Subcutaneous adipose tissue (tissue), 4 donors: Measurements from ENCODE around the gene ARHGAP10. TPM values are rescaled to one million over a fixed set of nuclear protein-coding genes. Genes with fewer than 3 reads are reported as not detected.

Experiments
- CTCF ChIP-seq: fragments of 450-650 bp; IDR thresholded peaks from one replicate; pipeline ENCODE4 v1.5.1; 2016; ENCODE audit warnings: low read depth, mild to moderate bottlenecking, control low read depth, antibody characterized with exemption, moderate library complexity
- total RNA-seq, 4 donors: library from RNA; depleted of rRNA; stranded (reverse); fragments of >200 nt; gene quantifications; one replicate each; pipeline ENCODE4 v1.1.0, GENCODE V29; 2016

The ARHGAP10 gene
- total RNA-seq, 4 donors from 2014 or later, result 77.1 to 129 (median 98.1) TPM

- no peak for TF ChIP-seq CTCF
These were observed 369.9 kb downstream of the ARHGAP10 start for GRCh38 chr4:148101790-148102189.

GRCh38 chr4:148103597-148104355, 371.9 kb downstream of the ARHGAP10 start:
- TF ChIP-seq CTCF, result no peak

- no peak for TF ChIP-seq CTCF
These were observed 376.9 kb downstream of the ARHGAP10 start for GRCh38 chr4:148108766-148109165.

GRCh38 chr4:148109216-148109615, 377.3 kb downstream of the ARHGAP10 start:
- no peak for TF ChIP-seq CTCF

- no peak for TF ChIP-seq CTCF
These were observed 378.3 kb downstream of the ARHGAP10 start for GRCh38 chr4:148110169-148110568.

- no peak for TF ChIP-seq CTCF
These were observed 380.5 kb downstream of the ARHGAP10 start for GRCh38 chr4:148112231-148112982.

- TF ChIP-seq CTCF, result no peak
These were observed 382.5 kb downstream of the ARHGAP10 start for GRCh38 chr4:148114436-148114835.
